GM15510 (cell line): ENCODE data around the gene LMBRD1.

Experiments
- POLR2A ChIP-seq: IDR thresholded peaks from 3 replicates; pipeline ENCODE4 v1.6.1; 2011; ENCODE audit warnings: borderline replicate concordance; ENCODE audit not compliant: insufficient read length; ENCODE audit errors: extremely low read depth

LMBRD1 gene

DNA sequence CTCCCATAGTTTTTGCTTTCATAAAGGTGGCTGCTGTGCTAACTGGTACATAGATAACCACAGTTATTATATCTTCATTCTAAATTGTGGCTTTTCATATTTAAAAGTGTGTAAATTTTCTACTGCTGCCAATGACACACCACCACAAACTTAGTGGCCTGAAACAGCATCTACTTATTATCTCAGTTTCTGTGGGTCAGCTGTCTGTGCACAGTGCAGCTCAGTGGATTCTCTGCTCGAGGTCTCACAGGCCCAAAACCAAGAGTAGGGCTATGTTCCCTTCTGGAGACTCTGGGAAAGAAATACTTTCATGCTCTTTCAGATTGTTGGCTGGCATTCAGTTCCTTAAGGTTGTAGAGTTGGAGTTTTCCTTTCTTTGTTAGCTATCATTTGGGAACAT lies 90.1 kb downstream of the LMBRD1 start:
- TF ChIP-seq POLR2A: no peak

DNA sequence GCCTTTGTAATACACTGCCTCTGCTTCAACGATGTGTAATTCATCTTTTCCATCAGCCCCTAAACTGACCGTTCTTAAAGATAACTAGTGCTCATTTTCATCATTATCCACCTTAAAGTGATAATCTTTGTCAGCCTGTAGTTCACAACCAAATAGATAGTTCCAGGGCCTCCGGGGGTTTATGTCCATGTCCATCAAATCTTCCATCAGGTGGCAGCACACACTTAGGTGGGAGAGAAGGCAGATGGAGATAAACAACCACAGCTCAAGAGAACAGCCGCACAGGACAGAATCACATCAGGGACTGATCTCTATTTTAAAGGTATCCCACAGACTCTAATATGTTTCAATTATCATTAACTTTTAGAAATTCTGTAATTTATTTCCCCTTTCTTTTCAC lies 90.9 kb downstream of the LMBRD1 start:
- no peak for TF ChIP-seq POLR2A

DNA sequence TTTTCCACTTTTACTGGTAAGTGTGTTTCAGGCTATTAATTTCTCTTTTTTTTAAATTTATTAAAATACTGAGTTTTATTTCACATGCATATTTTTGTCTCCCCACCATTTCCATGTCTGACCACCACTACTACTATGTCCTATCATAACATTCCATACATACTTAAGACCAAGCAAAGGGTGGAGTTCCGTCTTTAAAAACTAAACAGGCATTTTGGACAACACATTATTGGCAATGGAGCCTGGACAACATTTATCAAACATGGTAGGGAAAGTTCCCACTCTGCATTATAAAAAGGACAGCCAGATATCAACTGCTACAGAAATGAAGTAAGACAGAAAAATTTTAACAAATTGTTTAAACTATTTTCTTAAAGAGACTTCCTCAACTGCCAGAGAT lies 91.9 kb downstream of the LMBRD1 start:
- TF ChIP-seq POLR2A: no peak

DNA sequence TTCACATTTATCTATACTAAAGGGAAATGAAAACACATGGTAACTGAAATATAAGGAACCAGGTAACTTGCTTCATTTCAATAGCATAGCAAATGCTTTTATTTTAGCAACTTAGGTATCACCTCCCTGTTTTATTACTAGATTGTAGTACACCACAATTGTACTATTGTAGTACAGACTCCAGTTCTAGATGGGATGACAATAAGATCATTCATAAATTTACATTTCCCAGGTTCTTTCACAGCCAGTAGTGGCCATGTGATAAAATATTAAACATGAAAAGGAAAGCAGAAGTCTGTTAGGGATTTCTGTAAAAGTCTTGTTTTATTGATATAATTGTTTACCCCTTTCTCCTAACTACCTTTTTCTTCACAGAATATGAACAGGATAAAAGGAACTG lies 97.2 kb downstream of the LMBRD1 start:
- no peak for TF ChIP-seq POLR2A

DNA sequence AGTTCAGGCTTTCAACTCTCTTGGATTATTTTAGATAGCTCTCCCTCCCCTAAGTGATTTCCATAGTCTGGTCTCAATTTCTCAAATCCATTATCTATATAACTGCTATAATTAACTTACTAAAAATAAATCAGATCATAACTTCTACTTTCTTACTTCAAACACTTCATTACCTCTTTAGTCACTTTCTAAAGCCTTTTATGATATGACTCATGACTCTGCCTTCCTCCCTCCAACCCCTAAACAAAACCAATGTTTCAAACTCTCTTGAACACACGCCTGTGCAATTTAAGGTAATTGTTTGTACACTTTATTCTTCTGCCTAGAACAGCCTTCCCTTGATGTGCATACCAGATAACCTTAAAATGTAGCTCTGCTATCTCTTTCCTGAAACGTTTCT lies 100.5 kb downstream of the LMBRD1 start:
- TF ChIP-seq POLR2A: no peak

DNA sequence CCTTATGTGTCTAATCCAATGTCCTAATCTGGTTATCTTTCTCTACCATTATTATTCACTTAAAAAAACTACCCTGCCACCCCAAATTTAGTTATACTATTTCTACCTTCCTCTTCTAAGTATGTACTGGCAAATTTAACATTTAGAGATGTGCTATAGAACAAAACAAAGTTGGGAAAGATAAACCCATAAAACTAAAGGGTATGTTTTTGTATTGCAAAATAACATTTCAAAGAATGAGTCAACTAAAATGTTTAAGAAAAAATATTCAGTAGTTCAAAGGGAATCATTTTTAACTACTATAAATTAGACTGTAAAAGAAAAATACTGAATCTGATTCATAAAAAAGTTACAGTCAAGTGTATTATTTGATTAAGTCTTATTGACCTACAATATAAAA lies 103.0 kb downstream of the LMBRD1 start:
- no peak for TF ChIP-seq POLR2A

DNA sequence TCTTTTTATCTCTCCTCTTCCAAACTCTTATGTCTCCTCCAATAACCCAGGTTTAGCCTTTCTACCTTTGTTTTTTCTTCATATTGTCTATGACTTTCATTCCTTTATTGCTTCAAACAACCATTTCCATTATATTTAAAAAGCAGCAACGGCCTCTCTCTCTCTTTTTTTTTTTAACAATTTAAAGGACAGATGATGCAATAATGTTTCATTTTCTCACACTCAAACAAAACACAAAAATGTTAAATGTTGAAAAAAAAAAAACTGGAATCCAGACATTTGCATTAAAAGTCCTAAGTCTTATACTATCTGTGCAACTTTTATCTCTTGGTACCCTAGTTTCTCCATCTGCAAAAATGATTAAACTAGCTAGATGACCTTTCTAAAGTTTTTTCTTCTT lies 105.8 kb downstream of the LMBRD1 start:
- TF ChIP-seq POLR2A: no peak

DNA sequence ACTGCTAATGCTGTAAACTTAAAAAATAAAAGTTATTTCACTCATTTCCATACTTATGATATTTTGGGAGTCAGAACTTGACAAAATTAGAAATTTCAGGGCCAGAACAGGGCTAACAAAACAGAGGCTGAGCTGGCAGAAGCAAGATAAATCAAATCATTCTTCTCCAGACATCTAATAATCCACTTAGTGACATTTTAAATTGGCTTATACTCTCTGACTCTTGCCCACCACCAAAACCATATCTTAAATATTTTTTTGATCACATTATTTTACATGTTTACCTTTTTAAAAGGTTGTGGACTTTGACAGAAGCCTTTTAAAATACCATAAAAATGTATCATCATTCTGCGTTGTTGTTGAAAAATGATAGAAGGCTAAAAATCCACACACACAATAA lies 116.5 kb downstream of the LMBRD1 start:
- TF ChIP-seq POLR2A: no peak

DNA sequence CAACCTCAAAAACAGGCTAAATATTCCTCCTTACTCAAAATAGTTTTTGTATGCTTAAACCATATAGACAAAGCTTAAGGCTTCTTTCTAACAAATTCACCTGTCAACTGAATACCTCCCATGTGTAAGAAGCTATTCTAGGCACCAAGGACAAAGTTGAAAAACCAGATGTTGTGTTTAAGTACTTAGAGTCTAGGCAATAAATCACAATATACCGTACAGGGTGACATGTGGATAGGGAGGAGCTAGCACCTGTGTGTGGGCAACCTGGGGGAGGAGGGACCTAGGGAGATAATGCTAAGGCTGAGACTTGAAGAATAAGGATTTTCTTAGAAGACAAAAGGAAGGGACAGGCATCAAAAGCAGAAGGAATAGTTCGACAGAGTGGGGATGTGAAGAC lies 123.5 kb downstream of the LMBRD1 start:
- no peak for TF ChIP-seq POLR2A

DNA sequence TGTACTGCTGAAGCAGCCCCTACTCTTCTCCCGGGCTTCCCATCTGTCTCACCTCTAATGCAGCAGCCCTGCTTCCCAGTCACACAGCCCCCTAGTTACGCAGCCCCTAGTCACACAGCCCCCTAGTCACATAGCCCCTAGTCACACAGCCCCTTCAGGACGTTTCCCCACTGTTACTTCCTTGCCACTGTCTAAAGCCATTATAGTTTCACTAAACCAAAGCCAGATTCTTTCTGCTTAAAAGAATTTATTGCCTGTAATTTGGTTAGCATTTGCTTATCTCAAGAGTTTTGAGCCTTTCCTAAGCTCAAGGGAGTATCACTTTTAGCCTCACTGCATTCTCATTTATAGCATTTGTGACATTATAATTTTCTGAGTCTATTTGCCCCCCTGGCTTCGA lies 127.9 kb downstream of the LMBRD1 start:
- no peak for TF ChIP-seq POLR2A

DNA sequence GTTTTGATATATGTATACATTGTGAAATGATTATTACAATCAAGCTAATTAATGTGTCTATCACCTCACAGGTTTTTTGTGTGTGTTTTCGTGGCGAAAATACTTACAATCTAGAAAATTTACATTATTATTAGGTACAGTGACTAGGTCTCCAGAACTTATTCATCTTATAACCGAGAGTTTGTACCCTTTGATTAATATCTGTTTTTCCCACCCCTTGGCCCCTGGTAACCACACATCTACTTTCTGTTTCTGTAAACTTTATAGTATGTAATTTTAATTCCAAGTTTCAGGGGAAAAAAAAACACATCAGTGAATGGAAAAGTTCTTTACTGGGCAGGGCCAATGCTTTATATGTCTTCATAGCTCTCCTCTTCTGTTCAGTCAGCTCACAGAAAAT lies 131.4 kb downstream of the LMBRD1 start:
- TF ChIP-seq POLR2A: no peak

DNA sequence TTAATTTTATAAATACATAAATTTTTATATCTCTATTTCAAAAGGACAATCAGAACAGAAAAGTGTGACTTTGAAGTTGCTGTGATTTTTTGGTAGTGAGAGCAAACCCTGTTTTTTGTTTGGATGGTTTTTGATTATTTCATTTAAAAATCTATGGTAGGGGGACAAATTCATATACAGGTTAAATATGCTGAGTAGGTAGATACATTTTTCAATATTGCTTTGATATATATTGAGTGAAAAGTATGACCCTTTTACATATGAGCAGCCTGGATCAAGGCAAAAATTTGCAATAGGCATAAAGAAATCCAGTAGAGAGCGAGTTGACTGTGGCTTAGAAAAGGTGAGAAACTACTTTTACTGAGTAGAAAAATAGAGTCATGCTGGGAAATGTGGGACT lies 132.3 kb downstream of the LMBRD1 start:
- TF ChIP-seq POLR2A: no peak

DNA sequence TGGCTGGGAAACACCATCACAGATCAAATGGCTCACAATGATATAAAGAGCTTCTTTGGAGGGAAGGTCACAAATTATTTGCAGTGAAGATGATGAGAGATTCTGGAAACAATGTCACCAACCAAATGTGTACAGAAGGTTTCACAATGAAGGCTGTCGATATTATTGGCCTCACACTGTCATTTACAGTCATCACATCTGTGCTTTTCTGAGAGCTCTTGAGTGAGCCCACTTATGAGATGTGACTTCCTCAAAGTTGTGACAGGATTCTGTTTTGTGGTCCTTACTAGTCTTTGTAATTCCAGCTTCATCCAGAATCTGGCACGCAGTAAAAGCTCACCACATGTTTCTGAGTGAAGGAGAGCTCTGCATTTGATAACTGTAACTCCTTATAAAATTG lies 133.6 kb downstream of the LMBRD1 start:
- no peak for TF ChIP-seq POLR2A

DNA sequence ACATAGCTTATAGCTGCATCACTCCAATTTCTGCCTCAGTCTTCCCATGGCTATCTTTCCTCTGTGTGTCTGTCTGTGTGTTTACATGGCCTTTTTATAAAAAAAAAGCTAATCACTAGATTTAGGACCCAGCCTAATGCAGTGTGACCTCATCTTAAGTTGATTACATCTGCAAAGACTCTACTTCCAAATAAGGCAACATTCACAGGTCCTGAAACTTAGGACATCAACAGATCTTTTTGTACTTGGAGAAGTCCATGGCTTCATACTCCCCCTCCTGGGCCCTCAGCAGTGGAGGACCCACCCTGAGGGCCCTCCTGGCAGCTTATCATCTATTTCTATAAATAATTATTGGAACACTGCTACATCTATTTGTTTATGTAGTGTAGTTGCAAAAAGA lies 146.1 kb downstream of the LMBRD1 start:
- TF ChIP-seq POLR2A: no peak

DNA sequence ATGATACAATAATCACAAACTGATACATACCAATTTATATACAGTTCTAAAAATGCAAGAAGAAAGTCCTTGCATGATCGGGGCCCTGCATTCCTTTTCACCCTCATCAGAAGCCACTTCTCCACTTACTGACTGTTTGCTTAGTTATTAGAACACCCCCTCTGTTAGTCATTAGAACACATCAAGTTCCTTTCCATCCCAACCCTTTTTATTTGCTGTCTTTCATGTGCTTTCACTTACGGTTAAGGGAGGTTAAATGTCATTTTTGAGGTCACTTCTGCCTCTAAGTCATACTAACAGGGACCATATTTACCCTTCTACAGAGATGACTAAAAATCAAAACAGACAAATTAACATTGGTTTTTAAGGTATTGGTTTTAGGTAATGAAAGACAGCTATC lies 149.1 kb downstream of the LMBRD1 start:
- TF ChIP-seq POLR2A: no peak

DNA sequence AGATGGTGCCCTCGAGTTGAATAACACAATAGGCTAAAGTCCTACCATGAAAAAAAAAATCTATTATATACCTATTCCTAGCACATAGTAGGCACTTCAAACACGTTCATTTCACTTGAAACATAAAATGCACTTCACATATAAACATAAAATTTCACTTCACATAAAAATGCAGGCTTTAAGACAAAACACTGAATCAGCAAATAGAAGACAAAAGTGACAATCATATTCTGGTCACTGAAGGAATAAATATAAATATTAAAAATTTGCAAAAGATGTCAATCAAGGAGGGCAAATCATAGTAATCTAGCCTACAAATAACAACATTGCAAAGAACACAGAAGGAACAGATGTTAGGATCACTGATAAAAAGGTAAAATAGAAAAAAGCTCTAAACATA lies 153.1 kb downstream of the LMBRD1 start:
- no peak for TF ChIP-seq POLR2A

DNA sequence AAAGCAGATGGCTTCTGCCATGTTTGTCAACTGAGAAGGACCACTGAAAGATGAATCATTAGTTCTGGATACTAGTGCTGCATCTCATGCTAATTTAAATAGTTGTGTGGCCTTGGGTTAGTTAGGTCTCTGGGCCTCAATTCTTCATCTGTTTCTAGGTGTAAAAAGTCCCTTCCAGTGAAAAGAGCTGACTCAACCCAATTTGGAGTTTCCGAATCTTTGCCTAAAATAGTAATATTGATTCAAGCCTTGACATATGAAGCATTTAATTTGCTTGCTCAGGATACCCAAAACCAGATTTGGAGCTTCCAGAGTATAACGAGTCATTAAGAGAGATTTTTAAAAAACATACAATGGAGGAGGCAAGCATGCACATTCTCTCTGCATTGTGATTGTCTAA lies 163.9 kb downstream of the LMBRD1 start:
- no peak for TF ChIP-seq POLR2A

DNA sequence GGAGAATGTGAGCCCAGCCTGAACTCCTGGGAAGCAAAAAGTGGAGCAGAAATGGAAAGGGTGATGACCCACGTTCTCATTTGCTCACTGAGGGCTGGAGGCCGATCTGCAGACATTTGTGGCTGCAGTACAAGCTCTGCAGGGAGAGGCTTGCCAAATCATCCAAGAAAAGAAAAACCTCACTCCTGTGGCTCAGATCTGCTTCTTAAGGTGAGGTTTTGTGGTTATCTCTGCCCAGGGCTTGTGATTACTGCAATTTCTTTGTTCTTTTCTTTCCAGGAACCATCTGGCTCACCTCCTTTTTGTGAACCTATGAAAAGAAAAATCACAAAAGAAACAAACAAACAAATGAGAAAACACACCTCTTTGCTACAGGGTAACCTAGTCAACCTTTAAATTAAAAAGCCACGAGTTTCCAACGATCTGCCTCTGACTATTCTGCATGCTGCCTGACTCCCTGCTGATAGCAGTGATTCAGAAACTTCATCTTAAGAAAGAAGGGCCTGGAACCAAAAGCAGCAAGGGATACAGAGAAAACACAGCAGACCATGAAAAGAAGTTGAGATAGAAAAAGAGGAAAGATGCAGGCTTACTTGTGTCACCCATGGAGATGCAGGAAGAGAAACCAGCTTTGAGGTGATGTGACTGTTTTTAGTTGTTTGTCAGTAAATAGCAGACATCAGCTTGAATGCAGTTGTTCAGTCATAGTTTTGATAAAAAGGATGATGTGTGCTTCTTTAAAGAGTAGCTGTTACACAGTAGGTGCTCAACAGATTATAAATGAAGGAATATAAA lies 165.1 kb downstream of the LMBRD1 start:
- TF ChIP-seq POLR2A: no peak

DNA sequence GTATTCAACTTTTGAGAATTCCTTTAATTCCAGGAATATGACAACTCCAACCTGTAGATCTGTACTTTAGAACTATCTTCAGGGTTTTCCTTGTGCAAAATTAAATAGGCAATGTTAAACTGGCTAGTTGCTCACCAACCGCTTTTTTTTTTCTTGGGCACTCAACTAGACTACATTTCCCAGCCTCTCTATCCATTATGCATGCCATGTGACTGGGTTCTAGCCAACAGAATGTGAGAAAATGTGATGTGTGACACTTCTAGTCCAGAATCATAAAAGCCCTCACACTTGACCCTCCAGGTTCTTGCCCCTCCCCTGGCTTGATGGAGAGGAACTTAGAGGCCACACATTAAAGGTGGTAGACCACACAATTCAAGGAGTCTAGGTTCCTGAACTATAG lies 166.0 kb downstream of the LMBRD1 start:
- no peak for TF ChIP-seq POLR2A
